K562 (cell line): Measurements from ENCODE around the gene CHMP2A. TPM values are rescaled to one million over a fixed set of nuclear protein-coding genes. Genes with fewer than 3 reads are reported as not detected.
A peak's percentile ranks its signal among the peaks of the same experiment; 100 is the strongest.

Source experiments
- CREB1 ChIP-seq, 2 experiments: sonication (generic) in 1 of 2; formaldehyde crosslinking in 1 of 2; IDR thresholded peaks; 2 replicates each; pipeline versions ENCODE4 v1.6.1 to v1.8.0; 2012 to 2022; ENCODE audit warnings: inconsistent platforms in 1 of 2, mild to moderate bottlenecking in 1 of 2, missing genetic modification reagents in 1 of 2, moderate library complexity in 1 of 2
- CUX1 ChIP-seq: fragments of 200-800 bp; sonication (Bioruptor generic); IDR thresholded peaks from 2 replicates; pipeline ENCODE4 v1.6.1; 2016; ENCODE audit warnings: missing genetic modification characterization, missing compliant biosample characterization
- E4F1 ChIP-seq: fragments of 250-450 bp; sonication (Bioruptor Pico); IDR thresholded peaks from 2 replicates; pipeline ENCODE4 v1.5.0; 2021; ENCODE audit warnings: mild to moderate bottlenecking, borderline replicate concordance
- GABPB2 ChIP-seq: fragments of 250-450 bp; sonication (Bioruptor Pico); conservative IDR thresholded peaks from 2 replicates; pipeline ENCODE4 v1.5.1; 2021; ENCODE audit warnings: mild to moderate bottlenecking
- PHB2 ChIP-seq: fragments of 450-650 bp; IDR thresholded peaks from 2 replicates; pipeline ENCODE4 v1.6.1; 2017; ENCODE audit warnings: low read depth
- POLR2H ChIP-seq: IDR thresholded peaks from 2 replicates; pipeline ENCODE4 v1.6.1; 2016; ENCODE audit warnings: missing genetic modification characterization, low read depth, mild to moderate bottlenecking, control low read depth, missing compliant biosample characterization, moderate library complexity
- RERE ChIP-seq: sonication (generic); formaldehyde crosslinking; IDR thresholded peaks from 2 replicates; pipeline ENCODE4 v1.8.0; 2023; ENCODE audit warnings: missing genetic modification reagents, mild to moderate bottlenecking, borderline replicate concordance
- SNRNP70 ChIP-seq: fragments of 200-400 bp; formaldehyde crosslinking; optimal IDR thresholded peaks from 2 replicates; pipeline ENCODE3; 2017; ENCODE audit warnings: low read depth, low read length
- TEAD1 ChIP-seq, 2 experiments: fragments of 450-650 bp in 1 of 2; sonication (generic) in 1 of 2; formaldehyde crosslinking; IDR thresholded peaks; 2 replicates each; pipeline versions ENCODE4 v1.4.0 to v1.8.0; 2020 to 2022; ENCODE audit warnings: mild to moderate bottlenecking in 2 of 2, missing genetic modification reagents in 1 of 2
- TEAD2 ChIP-seq: fragments of 450-650 bp; IDR thresholded peaks from 2 replicates; pipeline ENCODE4 v1.6.1; 2016; ENCODE audit warnings: missing genetic modification characterization, control low read depth, missing compliant biosample characterization
- ZFP1 ChIP-seq: fragments of 450-650 bp; formaldehyde crosslinking; IDR thresholded peaks from 2 replicates; pipeline ENCODE4 v1.4.0; 2020; ENCODE audit warnings: mild to moderate bottlenecking, mixed read lengths
- ZNF197 ChIP-seq: fragments of 200-800 bp; sonication (Bioruptor generic); IDR thresholded peaks from 2 replicates; pipeline ENCODE4 v1.6.1; 2016; ENCODE audit warnings: low read depth, missing genetic modification characterization, missing compliant biosample characterization
- ZSCAN29 ChIP-seq: fragments of 450-650 bp; IDR thresholded peaks from 2 replicates; pipeline ENCODE4 v1.6.1; 2017
- polyA plus RNA-seq, 8 experiments: library from polyadenylated mRNA; depleted of rRNA in 4 of 8; stranded (reverse) in 5 of 8; unstranded in 3 of 8; fragments of >200 nt; fragmentation: Nextera tagmentation in 2 of 8; fragmentation: Illumina TruSeq in 1 of 8; extraction: Ambion mirVana in 2 of 8; extraction: Trizol in 1 of 8; gene quantifications; 2 replicates each; pipeline versions ENCODE4 v1.2.1 to v1.2.3, GENCODE V29; 2011 to 2014; ENCODE audit warnings: inconsistent platforms in 1 of 8, missing spikeins in 1 of 8
- total RNA-seq, 7 experiments: library from RNA; depleted of rRNA in 6 of 7; stranded (reverse); fragments of >200 nt in 6 of 7; fragmentation: Illumina TruSeq in 2 of 7; extraction: Trizol in 2 of 7; gene quantifications; 2 replicates each; pipeline versions ENCODE4 v1.2.1 to v1.2.3, GENCODE V29; 2011 to 2021; ENCODE audit warnings: low replicate concordance in 1 of 7

Gene CHMP2A
- total and polyA plus RNA-seq, 9 of the 15 experiments (the other 6 are each of a cell fraction or from before 2014, with no cell fraction given): 57.6 to 159 (median 87.2) TPM

- TF ChIP-seq POLR2H (peak; percentile 81), RERE (CRISPR knock-in tag) (no peak), TEAD1 (CRISPR knock-in tag; IDR thresholded peaks at IDR 0.05) (peak; percentile 79 to 99; a peak in 3 of 4 replicates), SNRNP70 (no peak), ZNF197 (CRISPR knock-in tag) (0 out of 2 replicates have a peak, but pooled peaks have one; percentile 4), ZFP1 (CRISPR knock-in tag) (no peak), CUX1 (no peak), CREB1 (IDR thresholded peaks at IDR 0.05) (peak; percentile 73), CREB1 (CRISPR knock-in tag; IDR thresholded peaks at IDR 0.05) (peak; percentile 87), TEAD2 (tag) (no peak), ZSCAN29 (peak; percentile 52; the same call in 1 of the 2 replicates), E4F1 (CRISPR knock-in tag) (no peak), PHB2 (no peak), GABPB2 (CRISPR knock-in tag) (no peak)
Observed at GRCh38 chr19:58519355-58520256, 35.3 kb downstream of the CHMP2A start, which contains the start of gene ZBTB45 (continued).
